ENCODE results near the gene RPL18. TPM values are rescaled to one million over a fixed set of nuclear protein-coding genes. Genes with fewer than 3 reads are reported as not detected.

Gene RPL18
- total and polyA plus RNA-seq, 2 donors (not counting 1 experiment from before 2014, with no cell fraction given), result 1,166 to 2,054 TPM

GRCh38 chr19:48600679-48601417, 18.1 kb downstream of the RPL18 start:
- H3K9me3 ChIP-seq (ENCODE audit: control insufficient read depth, insufficient read depth, low read depth, low read length), result no peaks in the 10 kb centered on the region
- no peaks in the 10 kb centered on the region for H3K27me3 ChIP-seq (ENCODE audit: control insufficient read depth, insufficient read depth, low read length)
- H3K4me3 ChIP-seq (replicated peaks in 1 of 4; ENCODE audit: control extremely low read depth in 1 of 4, insufficient read depth in 1 of 4, low read depth in 3 of 4, low read length in 4 of 4), result no peak overlapping the region
- no peaks in the 10 kb centered on the region for H3K4me1 ChIP-seq (ENCODE audit: control insufficient read depth, extremely low read depth, insufficient read depth, low read length)
- TF ChIP-seq CTCF (conservative IDR thresholded peaks at IDR 0.05 in 1 of 2, IDR thresholded peaks at IDR 0.05 in 1 of 2; ENCODE audit: low read depth in 1 of 2, low read length in 2 of 2) (no peak), EZH2 (IDR thresholded peaks at IDR 0.05; ENCODE audit: low read length, missing control alignments) (no peak)
- H3K4me2 ChIP-seq (ENCODE audit: extremely low read depth, insufficient read depth, low read length), result no peak overlapping the region
- no peaks in the 10 kb centered on the region for H4K20me1 ChIP-seq (ENCODE audit: control insufficient read depth, extremely low read depth, insufficient read depth, low read length)
- no peak overlapping the region for H3K9ac ChIP-seq (ENCODE audit: insufficient read depth, low read length)
- no peaks in the 10 kb centered on the region for H3K79me2 ChIP-seq (ENCODE audit: control insufficient read depth, insufficient read depth, low read length)
- no peak for DNase-seq (ENCODE audit: low read depth in 2 of 2)
- no peak overlapping the region for H3K27ac ChIP-seq (ENCODE audit: insufficient read depth, low read length)
- H2AFZ ChIP-seq (ENCODE audit: low read length), result no peak overlapping the region
- no peaks in the 10 kb centered on the region for H3K36me3 ChIP-seq (ENCODE audit: control insufficient read depth, insufficient read depth, low read length)

- DNase-seq (ENCODE audit: low read depth in 2 of 2), result no peak
- no peak overlapping the region for H3K27ac ChIP-seq (ENCODE audit: insufficient read depth, low read length)
- no peak overlapping the region for H2AFZ ChIP-seq (ENCODE audit: low read length)
- no peak overlapping the region for H3K4me3 ChIP-seq (replicated peaks in 1 of 4; ENCODE audit: control extremely low read depth in 1 of 4, insufficient read depth in 1 of 4, low read depth in 3 of 4, low read length in 4 of 4)
- no peaks in the 10 kb centered on the region for H4K20me1 ChIP-seq (ENCODE audit: control insufficient read depth, extremely low read depth, insufficient read depth, low read length)
- no peaks in the 10 kb centered on the region for H3K9me3 ChIP-seq (ENCODE audit: control insufficient read depth, insufficient read depth, low read depth, low read length)
- no peaks in the 10 kb centered on the region for H3K4me1 ChIP-seq (ENCODE audit: control insufficient read depth, extremely low read depth, insufficient read depth, low read length)
- H3K36me3 ChIP-seq (ENCODE audit: control insufficient read depth, insufficient read depth, low read length), result no peaks in the 10 kb centered on the region
- no peaks in the 10 kb centered on the region for H3K79me2 ChIP-seq (ENCODE audit: control insufficient read depth, insufficient read depth, low read length)
- no peak for TF ChIP-seq EZH2 (IDR thresholded peaks at IDR 0.05; ENCODE audit: low read length, missing control alignments)
- TF ChIP-seq CTCF (conservative IDR thresholded peaks at IDR 0.05 in 1 of 2, IDR thresholded peaks at IDR 0.05 in 1 of 2; ENCODE audit: low read depth in 1 of 2, low read length in 2 of 2), result no peak
- no peak overlapping the region for H3K4me2 ChIP-seq (ENCODE audit: extremely low read depth, insufficient read depth, low read length)
- H3K9ac ChIP-seq (ENCODE audit: insufficient read depth, low read length), result no peak overlapping the region
- no peaks in the 10 kb centered on the region for H3K27me3 ChIP-seq (ENCODE audit: control insufficient read depth, insufficient read depth, low read length)
These were observed 19.8 kb downstream of the RPL18 start for GRCh38 chr19:48598996-48599700.

GRCh38 chr19:48596679-48597465, 22.1 kb downstream of the RPL18 start:
- H2AFZ ChIP-seq (ENCODE audit: low read length), result no peak overlapping the region
- TF ChIP-seq CTCF (conservative IDR thresholded peaks at IDR 0.05 in 1 of 2, IDR thresholded peaks at IDR 0.05 in 1 of 2; ENCODE audit: low read depth in 1 of 2, low read length in 2 of 2) (no peak), EZH2 (IDR thresholded peaks at IDR 0.05; ENCODE audit: low read length, missing control alignments) (no peak)
- H3K9ac ChIP-seq (ENCODE audit: insufficient read depth, low read length), result no peak overlapping the region
- H3K9me3 ChIP-seq (ENCODE audit: control insufficient read depth, insufficient read depth, low read depth, low read length), result no peaks in the 10 kb centered on the region
- no peak for DNase-seq (ENCODE audit: low read depth in 2 of 2)
- no peak overlapping the region for H3K27ac ChIP-seq (ENCODE audit: insufficient read depth, low read length)
- no peaks in the 10 kb centered on the region for H4K20me1 ChIP-seq (ENCODE audit: control insufficient read depth, extremely low read depth, insufficient read depth, low read length)
- H3K36me3 ChIP-seq (ENCODE audit: control insufficient read depth, insufficient read depth, low read length), result no peaks in the 10 kb centered on the region
- H3K4me2 ChIP-seq (ENCODE audit: extremely low read depth, insufficient read depth, low read length), result no peak overlapping the region
- no peaks in the 10 kb centered on the region for H3K27me3 ChIP-seq (ENCODE audit: control insufficient read depth, insufficient read depth, low read length)
- H3K4me3 ChIP-seq (replicated peaks in 1 of 4; ENCODE audit: control extremely low read depth in 1 of 4, insufficient read depth in 1 of 4, low read depth in 3 of 4, low read length in 4 of 4), result no peak overlapping the region
- H3K79me2 ChIP-seq (ENCODE audit: control insufficient read depth, insufficient read depth, low read length), result no peaks in the 10 kb centered on the region
- no peaks in the 10 kb centered on the region for H3K4me1 ChIP-seq (ENCODE audit: control insufficient read depth, extremely low read depth, insufficient read depth, low read length)

All from fibroblast of lung (primary cell).